ENCODE measurements around the gene NLGN4X.

The NLGN4X gene

GRCh38 chrX:6170424-6170823 is 58.2 kb downstream of the NLGN4X start:
- ChIA-PET CTCF (no interaction called here), POLR2A (no interaction called here)
- no peak overlapping the region for H3K4me3 ChIP-seq (ENCODE audit: low read depth, low read length)
- no peak for TF ChIP-seq CTCF (IDR thresholded peaks at IDR 0.05; ENCODE audit: insufficient read depth, low read length, missing control alignments)
- DNase-seq (ENCODE audit: low read depth, low spot score), result no peak

GRCh38 chrX:6169407-6169806 is 59.3 kb downstream of the NLGN4X start:
- ChIA-PET CTCF (no interaction called here), POLR2A (no interaction called here)
- no peak for DNase-seq (ENCODE audit: low read depth, low spot score)
- TF ChIP-seq CTCF (IDR thresholded peaks at IDR 0.05; ENCODE audit: insufficient read depth, low read length, missing control alignments), result no peak
- H3K4me3 ChIP-seq (ENCODE audit: low read depth, low read length), result no peak overlapping the region

- no peak for DNase-seq (ENCODE audit: low read depth, low spot score)
- ChIA-PET POLR2A (no interaction called here), CTCF (no interaction called here)
- TF ChIP-seq CTCF (IDR thresholded peaks at IDR 0.05; ENCODE audit: insufficient read depth, low read length, missing control alignments), result no peak
- no peak overlapping the region for H3K4me3 ChIP-seq (ENCODE audit: low read depth, low read length)
These were observed 64.9 kb downstream of the NLGN4X start for GRCh38 chrX:6163721-6164120.

- DNase-seq (ENCODE audit: low read depth, low spot score), result no peak
- no peak for TF ChIP-seq CTCF (IDR thresholded peaks at IDR 0.05; ENCODE audit: insufficient read depth, low read length, missing control alignments)
- no peak overlapping the region for H3K4me3 ChIP-seq (ENCODE audit: low read depth, low read length)
- ChIA-PET CTCF (no interaction called here), POLR2A (no interaction called here)
These were observed 69.2 kb downstream of the NLGN4X start for GRCh38 chrX:6159468-6159867.

- ChIA-PET POLR2A (no interaction called here), CTCF (no interaction called here)
- no peak for TF ChIP-seq CTCF (IDR thresholded peaks at IDR 0.05; ENCODE audit: insufficient read depth, low read length, missing control alignments)
- no peak overlapping the region for H3K4me3 ChIP-seq (ENCODE audit: low read depth, low read length)
- DNase-seq (ENCODE audit: low read depth, low spot score), result no peak
These were observed 76.7 kb downstream of the NLGN4X start for GRCh38 chrX:6151971-6152370.

- no peak overlapping the region for H3K4me3 ChIP-seq (ENCODE audit: low read depth, low read length)
- no peak for TF ChIP-seq CTCF (IDR thresholded peaks at IDR 0.05; ENCODE audit: insufficient read depth, low read length, missing control alignments)
- DNase-seq (ENCODE audit: low read depth, low spot score), result no peak
- ChIA-PET CTCF (no interaction called here), POLR2A (no interaction called here)
These were observed 79.4 kb downstream of the NLGN4X start for GRCh38 chrX:6149060-6149872.

All from AG04449 (cell line).